Astrocyte (in vitro differentiated cells and primary cell): Measurements from ENCODE around the gene TMEM273.

ENCODE experiments used
- EZH2 ChIP-seq: IDR thresholded peaks from 2 replicates; pipeline ENCODE4 v1.6.1; 2012; ENCODE audit warnings: mild to moderate bottlenecking, low read length, inconsistent platforms; ENCODE audit not compliant: insufficient read depth
- TF ChIP-seq, protein P1 (sequence below): IDR thresholded peaks from 2 replicates; pipeline ENCODE4 v1.5.1; 2011; ENCODE audit warnings: low read depth, mild to moderate bottlenecking, inconsistent platforms, low read length, moderate library complexity; ENCODE audit not compliant: insufficient read depth

GRCh38 chr10:49174261-49174925, 13.8 kb downstream of the TMEM273 start:
- TF ChIP-seq, protein P1, sequence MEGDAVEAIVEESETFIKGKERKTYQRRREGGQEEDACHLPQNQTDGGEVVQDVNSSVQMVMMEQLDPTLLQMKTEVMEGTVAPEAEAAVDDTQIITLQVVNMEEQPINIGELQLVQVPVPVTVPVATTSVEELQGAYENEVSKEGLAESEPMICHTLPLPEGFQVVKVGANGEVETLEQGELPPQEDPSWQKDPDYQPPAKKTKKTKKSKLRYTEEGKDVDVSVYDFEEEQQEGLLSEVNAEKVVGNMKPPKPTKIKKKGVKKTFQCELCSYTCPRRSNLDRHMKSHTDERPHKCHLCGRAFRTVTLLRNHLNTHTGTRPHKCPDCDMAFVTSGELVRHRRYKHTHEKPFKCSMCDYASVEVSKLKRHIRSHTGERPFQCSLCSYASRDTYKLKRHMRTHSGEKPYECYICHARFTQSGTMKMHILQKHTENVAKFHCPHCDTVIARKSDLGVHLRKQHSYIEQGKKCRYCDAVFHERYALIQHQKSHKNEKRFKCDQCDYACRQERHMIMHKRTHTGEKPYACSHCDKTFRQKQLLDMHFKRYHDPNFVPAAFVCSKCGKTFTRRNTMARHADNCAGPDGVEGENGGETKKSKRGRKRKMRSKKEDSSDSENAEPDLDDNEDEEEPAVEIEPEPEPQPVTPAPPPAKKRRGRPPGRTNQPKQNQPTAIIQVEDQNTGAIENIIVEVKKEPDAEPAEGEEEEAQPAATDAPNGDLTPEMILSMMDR = no peak
- TF ChIP-seq EZH2 = no peak
